Activated naive CD4-positive, alpha-beta T cell treated with anti-CD3 and anti-CD28 coated beads, Interleukin-2, amount 50 U/mL, for 16 hours (primary cell): ENCODE measurements around the gene SYTL3.

Experiments
- DNase-seq: peaks from one replicate; pipeline ENCODE4 v3.0.0-alpha.2; 2020

The SYTL3 gene

DNA sequence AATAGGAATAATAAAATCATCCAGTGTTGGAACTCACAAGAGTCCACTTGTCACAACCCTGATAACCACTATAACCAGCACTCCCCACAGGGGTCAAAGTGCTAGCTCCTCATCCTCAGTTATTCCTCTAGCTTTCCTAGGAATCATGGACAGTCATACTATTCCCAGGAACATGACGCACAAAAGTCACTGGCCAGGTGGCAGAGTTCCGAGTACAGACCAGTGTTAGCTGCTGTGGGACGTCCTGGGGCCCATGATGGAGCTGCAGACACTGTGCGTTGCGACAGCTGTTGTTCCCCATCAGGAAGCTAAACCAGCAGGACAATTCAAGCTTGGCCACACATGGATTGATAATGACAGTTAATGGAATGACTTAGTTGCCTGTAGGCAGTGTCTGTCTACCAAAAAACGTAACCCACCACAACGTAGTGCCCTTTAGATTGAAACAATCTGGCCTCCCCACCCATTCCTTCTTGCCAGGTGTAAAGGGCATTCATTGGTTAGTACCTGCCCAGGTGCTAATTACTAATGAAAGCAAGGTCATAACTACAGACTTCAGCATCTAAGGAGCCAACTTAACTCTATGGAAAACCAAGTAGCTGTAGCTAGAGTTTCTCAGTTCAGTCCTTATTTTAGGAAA, 151.9 kb downstream of the SYTL3 start:
- no peak for DNase-seq

GRCh38 chr6:158803733-158804143, 153.9 kb downstream of the SYTL3 start:
- DNase-seq = no peak

DNA sequence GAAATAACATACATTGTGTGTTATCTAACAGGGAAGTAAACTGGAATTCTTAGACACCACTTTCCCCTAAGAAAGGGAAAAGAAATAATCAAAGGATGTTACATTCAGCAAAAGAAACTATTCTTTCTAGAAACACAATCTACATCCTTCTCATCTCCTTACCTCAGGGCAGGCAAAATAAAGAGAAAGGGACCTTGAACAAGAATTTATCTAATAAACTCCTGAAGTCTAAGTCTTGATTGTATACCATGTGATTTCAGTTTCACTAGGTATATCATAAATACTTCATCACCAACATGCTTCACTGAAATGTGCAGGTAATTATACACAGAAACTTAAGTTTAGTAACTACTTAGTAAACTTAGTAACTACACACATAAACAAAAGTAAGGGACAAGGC, 154.4 kb downstream of the SYTL3 start:
- DNase-seq = no peak

- no peak for DNase-seq
Observed at GRCh38 chr6:158805698-158806377, 156.0 kb downstream of the SYTL3 start.

- no peak for DNase-seq
Observed at GRCh38 chr6:158807515-158808441, 157.9 kb downstream of the SYTL3 start.

GRCh38 chr6:158808442-158808833, 158.6 kb downstream of the SYTL3 start:
- DNase-seq = no peak

- DNase-seq = no peak
Observed at GRCh38 chr6:158808941-158809678, 159.3 kb downstream of the SYTL3 start.

- no peak for DNase-seq
Observed at GRCh38 chr6:158810155-158811095, 160.6 kb downstream of the SYTL3 start.

GRCh38 chr6:158812611-158813010, 162.8 kb downstream of the SYTL3 start:
- no peak for DNase-seq

- DNase-seq = no peak
Observed at GRCh38 chr6:158813032-158813431, 163.2 kb downstream of the SYTL3 start.
